Endodermal cell (in vitro differentiated cells): ENCODE data around the gene OR52M1. TPM values are rescaled to one million over a fixed set of nuclear protein-coding genes. Genes with fewer than 3 reads are reported as not detected.
"Not testable (repeated sequence)": the region's sequence is repeated elsewhere in the genome, so short reads cannot be mapped to it uniquely, and the experiment has no call there.

Experiments
- DNase-seq: peaks from one replicate; pipeline ENCODE4 v3.0.0-alpha.2; 2017
- H3K27ac ChIP-seq: 2 replicates; pipeline ENCODE4 v1.5.1; 2013; ENCODE audit warnings: mild to moderate bottlenecking, low read depth, low read length, moderate library complexity
- H3K27me3 ChIP-seq: 2 replicates; pipeline ENCODE4 v1.6.1; 2013; ENCODE audit warnings: mild to moderate bottlenecking, low read length, moderate library complexity; ENCODE audit not compliant: insufficient read depth, control insufficient read depth, poor library complexity, severe bottlenecking
- H3K36me3 ChIP-seq: 2 replicates; pipeline ENCODE4 v1.7.0; 2013; ENCODE audit warnings: mild to moderate bottlenecking, low read length, moderate library complexity; ENCODE audit not compliant: control insufficient read depth, insufficient read depth
- H3K4me1 ChIP-seq: one replicate; pipeline ENCODE4 v1.7.0; 2013; ENCODE audit warnings: low read length; ENCODE audit not compliant: control insufficient read depth, insufficient read depth
- H3K4me3 ChIP-seq: 2 replicates; pipeline ENCODE4 v1.5.1; 2013; ENCODE audit warnings: mild to moderate bottlenecking, low read length, moderate library complexity
- H3K9ac ChIP-seq: 2 replicates; pipeline ENCODE4 v1.6.1; 2013; ENCODE audit warnings: mild to moderate bottlenecking, low read length, moderate library complexity; ENCODE audit not compliant: poor library complexity, severe bottlenecking; ENCODE audit errors: extremely low read depth
- H3K9me3 ChIP-seq: 2 replicates; pipeline ENCODE4 v1.6.1; 2013; ENCODE audit warnings: mild to moderate bottlenecking, low read length, moderate library complexity; ENCODE audit not compliant: control insufficient read depth
- H3K27ac Mint-ChIP-seq: 2 replicates; pipeline ENCODE4 v1.8.0; 2020; ENCODE audit warnings: mixed read lengths
- H3K27me3 Mint-ChIP-seq: 2 replicates; pipeline ENCODE4 v1.8.0; 2021; ENCODE audit warnings: mild to moderate bottlenecking, mixed read lengths; ENCODE audit not compliant: insufficient read depth
- H3K36me3 Mint-ChIP-seq: 2 replicates; pipeline ENCODE4 v1.8.0; 2020; ENCODE audit warnings: low read depth, mixed read lengths
- H3K4me1 Mint-ChIP-seq: 2 replicates; pipeline ENCODE4 v1.8.0; 2020; ENCODE audit warnings: mixed read lengths
- H3K4me3 Mint-ChIP-seq: 2 replicates; pipeline ENCODE4 v1.8.0; 2020; ENCODE audit warnings: mild to moderate bottlenecking, moderate library complexity, mixed read lengths
- H3K9me3 Mint-ChIP-seq: 2 replicates; pipeline ENCODE4 v1.8.0; 2020; ENCODE audit warnings: mild to moderate bottlenecking, mixed read lengths
- CTCF ChIP-seq: fragments of 200-600 bp; sonication (generic); conservative IDR thresholded peaks from 2 replicates; pipeline ENCODE4 v1.5.0; 2021; ENCODE audit warnings: antibody characterized with exemption, mild to moderate bottlenecking
- whole genome bisulfite sequencing, 2 experiments: methylation state at CpG; one replicate each; pipeline versions ENCODE4 v1.1.5 to v1.1.7; 2013; ENCODE audit warnings: missing lambda C conversion rate in 2 of 2, mixed read lengths in 1 of 2; ENCODE audit not compliant: insufficient coverage in 1 of 2, insufficient read length in 1 of 2; 5-methylcytosine and 5-hydroxymethylcytosine counted together
- total RNA-seq, 2 donors: library from RNA; stranded (reverse); fragmentation: NEBNext Ultra II Directional in 1 of 2; extraction: Animal tissue kit (Norgen Biotek cat#: 25700) in 1 of 2; gene quantifications; 2 replicates in 1 of 2; 3 replicates in 1 of 2; pipeline ENCODE4 v1.2.1, GENCODE V29; 2021

OR52M1 gene
- total RNA-seq, 2 donors from 2014 or later, result not detected

DNA sequence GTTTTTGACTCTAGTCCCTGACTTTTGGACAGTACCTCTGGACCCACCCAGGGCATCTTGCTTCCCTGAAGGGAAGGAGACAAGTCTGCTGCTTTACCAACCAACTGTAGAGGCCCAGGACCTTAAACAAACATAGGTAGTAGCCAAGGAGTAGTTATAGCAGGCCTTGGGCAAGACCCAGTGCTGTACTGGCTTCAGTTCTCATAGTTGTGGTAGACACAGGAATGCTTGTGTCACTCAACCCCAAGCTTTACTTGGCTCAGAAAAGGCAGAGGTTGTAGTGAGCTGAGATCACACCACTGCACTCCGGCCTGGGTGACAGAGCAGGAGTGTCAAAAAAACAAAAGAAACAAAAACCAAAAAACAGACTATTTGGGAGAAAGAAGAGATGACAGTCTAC lies 21.3 kb upstream of the OR52M1 start:
- Mint-ChIP-seq H3K27ac (no peak overlapping the region), H3K9me3 (no peaks in the 10 kb centered on the region), H3K4me3 (no peak overlapping the region), H3K27me3 (no peaks in the 10 kb centered on the region), H3K36me3 (no peaks in the 10 kb centered on the region), H3K4me1 (no peaks in the 10 kb centered on the region)
- Histone ChIP-seq H3K9me3 (no peaks in the 10 kb centered on the region), H3K4me3 (no peak overlapping the region), H3K4me1 (no peaks in the 10 kb centered on the region), H3K27ac (no peak overlapping the region), H3K27me3 (no peaks in the 10 kb centered on the region), H3K9ac (no peak overlapping the region), H3K36me3 (no peaks in the 10 kb centered on the region)
- WGBS, 2 experiments, result 92% methylated on average over 1 of the region's 1 CpG; no CpG with 5 or more reads in 1 of the 2 experiments
- no peak for TF ChIP-seq CTCF
- no peak for DNase-seq

DNA sequence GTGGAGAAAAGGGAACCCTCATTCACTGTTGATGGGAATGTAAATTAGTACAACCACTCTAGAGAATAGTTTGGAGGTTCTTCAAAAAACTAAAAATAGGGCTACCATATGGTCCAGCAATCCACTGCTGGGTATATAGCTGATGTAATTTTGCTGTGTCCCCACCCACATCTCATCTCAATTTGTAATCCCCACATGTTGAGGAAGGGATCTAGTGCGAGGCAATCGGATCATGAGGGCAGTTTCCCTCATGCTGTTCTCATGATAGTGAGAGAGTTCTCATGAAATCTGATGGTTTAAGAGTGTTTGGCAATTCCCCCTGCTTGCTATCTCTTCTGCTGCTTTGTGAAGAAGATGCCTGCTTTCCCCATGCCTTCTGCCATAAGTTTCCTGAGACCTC lies 17.1 kb upstream of the OR52M1 start:
- Histone ChIP-seq H3K36me3 (no peaks in the 10 kb centered on the region), H3K9me3 (no peaks in the 10 kb centered on the region), H3K9ac (no peak overlapping the region), H3K27me3 (no peaks in the 10 kb centered on the region), H3K4me3 (no peak overlapping the region), H3K27ac (no peak overlapping the region), H3K4me1 (no peaks in the 10 kb centered on the region)
- Mint-ChIP-seq H3K36me3 (no peaks in the 10 kb centered on the region), H3K4me3 (no peak overlapping the region), H3K27me3 (no peaks in the 10 kb centered on the region), H3K4me1 (no peaks in the 10 kb centered on the region), H3K9me3 (peaks cover 16% of the 10 kb centered on the region), H3K27ac (no peak overlapping the region)
- DNase-seq, result no peak
- 86% methylated on average over 2 of the region's 2 CpGs; no CpG with 5 or more reads in 1 of the 2 experiments for WGBS, 2 experiments
- no peak for TF ChIP-seq CTCF

DNA sequence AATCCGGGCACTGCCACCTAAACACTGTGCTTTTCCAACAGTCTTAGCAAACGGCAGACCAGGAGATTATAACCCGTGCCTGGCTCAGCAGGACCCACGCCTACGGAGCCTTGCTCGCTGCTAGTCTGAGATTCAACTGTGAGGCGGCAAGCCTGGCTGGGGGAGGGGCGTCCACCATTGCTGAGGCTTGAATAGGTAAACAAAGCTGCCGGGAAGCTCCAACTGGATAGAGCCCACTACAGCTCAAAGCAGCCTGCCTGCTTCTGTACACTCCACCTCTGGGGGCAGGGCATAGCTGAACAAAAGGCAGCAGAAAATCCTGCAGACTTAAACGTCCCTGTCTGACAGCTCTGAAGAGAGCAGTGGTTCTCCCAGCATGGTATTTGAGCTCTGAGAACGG lies 13.3 kb upstream of the OR52M1 start:
- DNase-seq, H3K36me3 Mint-ChIP-seq, H3K4me3 ChIP-seq, H3K4me3 Mint-ChIP-seq, H3K4me1 ChIP-seq, H3K9me3 ChIP-seq, H3K36me3 ChIP-seq, H3K27me3 ChIP-seq, H3K27ac Mint-ChIP-seq, H3K9ac ChIP-seq, H3K27me3 Mint-ChIP-seq, H3K27ac ChIP-seq, H3K4me1 Mint-ChIP-seq: not testable (repeated sequence)
- WGBS, 2 experiments, result 72 to 76% methylated on average over 7 to 11 of the region's 11 CpGs
- H3K9me3 Mint-ChIP-seq, result peaks cover 16% of the 10 kb centered on the region

GRCh38 chr11:4539603-4540219 lies 5.3 kb upstream of the OR52M1 start:
- peaks cover 20% of the 10 kb centered on the region for H3K27me3 Mint-ChIP-seq
- TF ChIP-seq CTCF, result peak; percentile 92

More at GRCh38 chr11:4539603-4540219, 5.3 kb upstream of the OR52M1 start:
- H3K4me1 ChIP-seq, result no peaks in the 10 kb centered on the region
- peaks cover 15% of the 10 kb centered on the region for H3K27me3 ChIP-seq
- Mint-ChIP-seq H3K36me3 (no peaks in the 10 kb centered on the region), H3K9me3 (peaks cover 2% of the 10 kb centered on the region), H3K4me3 (no peak overlapping the region), H3K27ac (no peak overlapping the region), H3K4me1 (no peaks in the 10 kb centered on the region)
- H3K9me3 ChIP-seq, result no peaks in the 10 kb centered on the region
- no peak overlapping the region for H3K9ac ChIP-seq
- peak; percentile 81 for DNase-seq
- H3K4me3 ChIP-seq, result no peak overlapping the region
- WGBS, 2 experiments, result 45 to 100% methylated on average over 1 to 3 of the region's 3 CpGs
- no peaks in the 10 kb centered on the region for H3K36me3 ChIP-seq
- H3K27ac ChIP-seq, result no peak overlapping the region
